Renal cortex interstitium (tissue), 11 donors: Measurements from ENCODE around the gene FEZ2. TPM values are rescaled to one million over a fixed set of nuclear protein-coding genes. Genes with fewer than 3 reads are reported as not detected.
"Not testable (repeated sequence)": the region's sequence is repeated elsewhere in the genome, so short reads cannot be mapped to it uniquely, and the experiment has no call there.

ENCODE experiments used
- DNase-seq, 11 donors: peaks; one replicate each; pipeline ENCODE4 v3.0.0-alpha.2; 2013; ENCODE audit warnings: low read depth in 9 of 11, low spot score in 4 of 11; ENCODE audit errors: extremely low read depth in 1 of 11
- polyA plus RNA-seq, 3 donors: library from polyadenylated mRNA; unstranded; fragments of 120-200 nt; gene quantifications; one replicate each; pipeline ENCODE4 v1.2.1, GENCODE V29; 2013; ENCODE audit not compliant: insufficient read length in 3 of 3

The FEZ2 gene
- polyA plus RNA-seq, 3 donors: 68.6 to 98.0 (median 90.9) TPM

GRCh38 chr2:36605273-36605672 is 7.3 kb upstream of the FEZ2 start:
- DNase-seq: no peak

GRCh38 chr2:36603629-36604028 is 5.7 kb upstream of the FEZ2 start:
- DNase-seq: not testable (repeated sequence)

- DNase-seq: no peak
These were observed 901 bp downstream of the FEZ2 start for GRCh38 chr2:36597003-36597531.

GRCh38 chr2:36596397-36596796 is 1.6 kb downstream of the FEZ2 start:
- no peak for DNase-seq

GRCh38 chr2:36594849-36595248 is 3.1 kb downstream of the FEZ2 start:
- DNase-seq: no peak

- DNase-seq: no peak
These were observed 8.7 kb downstream of the FEZ2 start for GRCh38 chr2:36589230-36589630.

- no peak for DNase-seq
These were observed 10.4 kb downstream of the FEZ2 start for GRCh38 chr2:36587556-36587955.

- DNase-seq: no peak
These were observed 10.9 kb downstream of the FEZ2 start for GRCh38 chr2:36587101-36587500.

- no peak for DNase-seq
These were observed 11.3 kb downstream of the FEZ2 start for GRCh38 chr2:36586672-36587071.

- DNase-seq: no peak
These were observed 13.7 kb downstream of the FEZ2 start for GRCh38 chr2:36584148-36584794.

- no peak for DNase-seq
These were observed 15.0 kb downstream of the FEZ2 start for GRCh38 chr2:36582951-36583350.

GRCh38 chr2:36582538-36582937 is 15.4 kb downstream of the FEZ2 start:
- no peak for DNase-seq

- no peak for DNase-seq
These were observed 18.7 kb downstream of the FEZ2 start for GRCh38 chr2:36579297-36579664.

- DNase-seq: no peak
These were observed 19.3 kb downstream of the FEZ2 start for GRCh38 chr2:36578343-36579296.

- no peak for DNase-seq
These were observed 20.1 kb downstream of the FEZ2 start for GRCh38 chr2:36577884-36578283.

GRCh38 chr2:36574560-36574959 is 23.4 kb downstream of the FEZ2 start:
- no peak for DNase-seq

GRCh38 chr2:36573165-36573564 is 24.8 kb downstream of the FEZ2 start:
- no peak for DNase-seq

- peak in 1 of 11 donors; percentile 12 for DNase-seq
These were observed 25.3 kb downstream of the FEZ2 start for GRCh38 chr2:36572719-36573059.

GRCh38 chr2:36572054-36572718 is 25.8 kb downstream of the FEZ2 start:
- DNase-seq: no peak

- DNase-seq: no peak
These were observed 27.6 kb downstream of the FEZ2 start for GRCh38 chr2:36570416-36570815.
